Thyroid gland (tissue), 4 donors: ENCODE data around the gene SLCO4A1.

Experiments
- CTCF ChIP-seq, 6 experiments: fragments of 200-600 bp in 3 of 6; fragments of 450-650 bp in 3 of 6; sonication (generic) in 3 of 6; IDR thresholded peaks; one replicate each; pipeline ENCODE4 v1.5.1; 2016 to 2019; ENCODE audit warnings: antibody characterized with exemption in 6 of 6, mild to moderate bottlenecking in 2 of 6, inconsistent platforms in 1 of 6, moderate library complexity in 1 of 6
- POLR2A ChIP-seq, 2 donors: fragments of 450-650 bp; IDR thresholded peaks; one replicate each; pipeline ENCODE4 v1.6.1; 2017; ENCODE audit warnings: antibody characterized with exemption in 2 of 2, mild to moderate bottlenecking in 2 of 2, moderate library complexity in 1 of 2

- no peak for TF ChIP-seq CTCF (IDR thresholded peaks at IDR 0.05)
- no peak for TF ChIP-seq POLR2A (IDR thresholded peaks at IDR 0.05)
These were observed 15.7 kb downstream of the SLCO4A1 start for GRCh38 chr20:62657956-62658355.
